IMR-90 (cell line): ENCODE data around the gene PRPH2.

Experiments
- CHD1 ChIP-seq: IDR thresholded peaks from 2 replicates; pipeline ENCODE4 v1.6.1; 2012; ENCODE audit warnings: low read depth, low read length, improper control_type of control experiment
- POLR2A ChIP-seq: IDR thresholded peaks from 2 replicates; pipeline ENCODE4 v1.6.1; 2012; ENCODE audit warnings: mild to moderate bottlenecking, low read depth, low read length
- TF ChIP-seq, protein P1 (sequence below): fragments of 150-350 bp; IDR thresholded peaks from 2 replicates; pipeline ENCODE4 v1.6.1; 2016; ENCODE audit warnings: low read depth, mild to moderate bottlenecking, low read length, moderate library complexity, borderline replicate concordance

DNA sequence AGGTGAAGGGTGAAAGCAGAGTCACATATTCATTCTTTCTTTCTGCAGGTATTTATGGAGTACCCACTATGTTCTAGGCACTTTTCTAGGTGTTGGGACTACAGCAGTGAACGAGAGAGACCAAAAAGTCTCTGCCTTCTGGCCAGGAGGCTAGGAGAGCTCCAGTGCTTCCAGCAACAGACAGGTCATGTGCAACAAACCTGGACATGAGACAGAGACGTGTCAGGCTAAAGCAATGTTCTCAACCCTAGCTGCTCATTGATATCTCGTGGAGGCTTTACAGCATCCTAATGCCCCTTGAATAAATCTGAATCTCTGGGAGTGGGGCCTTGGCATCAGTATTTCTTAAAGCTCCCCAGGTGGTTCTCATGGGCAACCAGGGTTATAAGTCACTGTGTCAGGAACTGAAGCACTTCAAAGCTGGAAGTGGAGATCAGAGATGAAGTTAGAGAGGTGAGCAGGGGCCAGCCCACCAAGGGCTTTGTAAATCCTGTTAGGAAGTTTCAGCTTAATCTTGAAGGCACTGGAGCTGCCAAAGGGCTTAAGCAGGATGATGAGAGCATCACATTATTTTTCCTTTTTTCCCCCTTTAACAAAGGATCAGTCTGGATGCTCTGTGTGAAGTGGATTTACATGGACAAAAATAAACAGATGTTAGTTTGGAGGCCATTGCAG lies 36.5 kb upstream of the PRPH2 start:
- TF ChIP-seq POLR2A (no peak), CHD1 (no peak)
- TF ChIP-seq, protein P1, sequence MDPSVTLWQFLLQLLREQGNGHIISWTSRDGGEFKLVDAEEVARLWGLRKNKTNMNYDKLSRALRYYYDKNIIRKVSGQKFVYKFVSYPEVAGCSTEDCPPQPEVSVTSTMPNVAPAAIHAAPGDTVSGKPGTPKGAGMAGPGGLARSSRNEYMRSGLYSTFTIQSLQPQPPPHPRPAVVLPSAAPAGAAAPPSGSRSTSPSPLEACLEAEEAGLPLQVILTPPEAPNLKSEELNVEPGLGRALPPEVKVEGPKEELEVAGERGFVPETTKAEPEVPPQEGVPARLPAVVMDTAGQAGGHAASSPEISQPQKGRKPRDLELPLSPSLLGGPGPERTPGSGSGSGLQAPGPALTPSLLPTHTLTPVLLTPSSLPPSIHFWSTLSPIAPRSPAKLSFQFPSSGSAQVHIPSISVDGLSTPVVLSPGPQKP, result no peak
